Heart left ventricle (tissue), 13 donors: ENCODE results near the gene SORBS2.

Source experiments
- CTCF ChIP-seq, 12 donors: fragments of 200-600 bp; sonication (generic) in 4 of 12; IDR thresholded peaks; one replicate each; pipeline versions ENCODE4 v1.5.0 to v1.8.0; 2018 to 2022; ENCODE audit warnings: antibody characterized with exemption in 12 of 12, mild to moderate bottlenecking in 5 of 12
- POLR2A ChIP-seq, 2 donors: fragments of 450-650 bp; IDR thresholded peaks; one replicate each; pipeline ENCODE4 v1.6.1; 2017; ENCODE audit warnings: antibody characterized with exemption in 2 of 2, mild to moderate bottlenecking in 2 of 2, moderate library complexity in 2 of 2
- donor health status: ischemic (EF 13 %, LVEDD 7.1; RV severe dilation, severe dysfunction).
- donor health status: DM: no; HTN: yes; CAD: no.
- donor health status: DM: no; HTN: no; CAD: no.
- donor health status: ischemic (EF 25% LVEDD 6.9; RV normal size, moderate dysfunction).
- donor health status: ischemic (EF 25% LVEDD 5.7; RV mildly dilated, moderate dysfunction).
- donor health status: ischemic (EF 35%, LVEDD 5.7; RV mildly dilated, moderate dysfunction).
- donor health status: nonischemic (EF 11% LVEDD 7.7; RV severe dilation, severe dysfunction).
- donor health status: DM: yes; HTN: yes; CAD: no.
- donor health status: PGD.
- donor health status: ischemic (EF 29% LVEDD 5.4; RV normal size, mild dysfunction).
- donor health status: nonischemic (EF 23%, LVEDD 6.1; RV moderate dilation, normal function).

DNA sequence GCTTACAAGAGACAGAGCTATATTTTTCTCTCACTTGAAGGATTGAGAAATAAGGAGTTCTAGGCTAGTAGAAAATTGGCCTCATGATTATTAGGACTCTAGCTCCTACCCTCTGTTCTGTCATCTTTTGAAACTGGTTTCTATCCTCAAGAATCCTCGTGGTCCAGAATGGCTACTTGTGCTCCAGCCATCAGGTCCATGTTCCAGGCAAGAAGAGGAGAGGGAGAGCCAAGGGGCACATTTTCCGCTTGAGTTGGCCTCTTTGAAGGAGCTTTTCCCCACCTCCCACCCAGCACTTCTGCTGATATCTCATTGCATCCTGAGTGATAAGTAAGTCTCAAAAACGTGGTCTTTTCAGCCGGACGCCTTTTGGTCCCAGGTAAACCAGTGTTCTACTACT lies 7.2 kb upstream of the SORBS2 start:
- TF ChIP-seq CTCF (IDR thresholded peaks at IDR 0.05) (no peak), POLR2A (IDR thresholded peaks at IDR 0.05) (no peak)
